ENCODE measurements around the gene CC2D1B.

CC2D1B gene

GRCh38 chr1:52359676-52360594, 6.1 kb downstream of the CC2D1B start:
- no peak for DNase-seq

- no peak for DNase-seq
These were observed 7.0 kb downstream of the CC2D1B start for GRCh38 chr1:52358851-52359497.

- no peak for DNase-seq
These were observed 8.6 kb downstream of the CC2D1B start for GRCh38 chr1:52357397-52357796.

GRCh38 chr1:52356818-52357355, 9.1 kb downstream of the CC2D1B start:
- no peak for DNase-seq

GRCh38 chr1:52355847-52356505, 10.0 kb downstream of the CC2D1B start:
- DNase-seq: no peak

GRCh38 chr1:52355436-52355835, 10.6 kb downstream of the CC2D1B start:
- DNase-seq: no peak

- DNase-seq: no peak
These were observed 13.3 kb downstream of the CC2D1B start for GRCh38 chr1:52352690-52353089.

GRCh38 chr1:52348704-52349300, 17.2 kb downstream of the CC2D1B start:
- no peak for DNase-seq

GRCh38 chr1:52346653-52347052, 19.4 kb downstream of the CC2D1B start:
- no peak for DNase-seq

GRCh38 chr1:52345252-52345651, 20.8 kb downstream of the CC2D1B start:
- DNase-seq: no peak

GRCh38 chr1:52343979-52344378, 22.0 kb downstream of the CC2D1B start:
- no peak for DNase-seq

- no peak for DNase-seq
These were observed 24.2 kb downstream of the CC2D1B start for GRCh38 chr1:52341655-52342260.

- no peak for DNase-seq
These were observed 28.6 kb downstream of the CC2D1B start for GRCh38 chr1:52337439-52337838.

GRCh38 chr1:52334906-52335528, 31.0 kb downstream of the CC2D1B start:
- DNase-seq: no peak

GRCh38 chr1:52332411-52332810, 33.6 kb downstream of the CC2D1B start:
- DNase-seq: no peak

GRCh38 chr1:52328615-52329014, 37.4 kb downstream of the CC2D1B start:
- no peak for DNase-seq

- DNase-seq: no peak
These were observed 40.2 kb downstream of the CC2D1B start for GRCh38 chr1:52325786-52326185.

- no peak for DNase-seq
These were observed 42.3 kb downstream of the CC2D1B start for GRCh38 chr1:52323731-52324130.

- DNase-seq: no peak
These were observed 44.9 kb downstream of the CC2D1B start for GRCh38 chr1:52321061-52321460.

- DNase-seq: no peak
These were observed 59.6 kb downstream of the CC2D1B start for GRCh38 chr1:52306227-52307006.
